H9 (cell line): ENCODE measurements around the gene DPEP2. TPM values are rescaled to one million over a fixed set of nuclear protein-coding genes. Genes with fewer than 3 reads are reported as not detected.

ENCODE experiments used
- DNase-seq: peaks from one replicate; pipeline ENCODE4 v3.0.0-alpha.2; 2017
- H2AFZ ChIP-seq: one replicate; pipeline ENCODE4 v1.6.1; 2013; ENCODE audit warnings: mild to moderate bottlenecking, low read length, control low read depth, moderate library complexity
- H2AK5ac ChIP-seq: 2 replicates; pipeline ENCODE4 v1.6.1; 2013; ENCODE audit warnings: low read length, control low read depth, mixed read lengths; ENCODE audit not compliant: insufficient read length
- H2BK120ac ChIP-seq: one replicate; pipeline ENCODE4 v1.6.1; 2013; ENCODE audit warnings: low read depth, mild to moderate bottlenecking, low read length, control low read depth, inconsistent platforms; ENCODE audit not compliant: poor library complexity, severe bottlenecking
- H2BK12ac ChIP-seq: 2 replicates; pipeline ENCODE4 v1.6.1; 2013; ENCODE audit warnings: low read length, control low read depth, mixed read lengths, low read depth; ENCODE audit not compliant: insufficient read length
- H2BK15ac ChIP-seq: 2 replicates; pipeline ENCODE4 v1.6.1; 2013; ENCODE audit warnings: low read depth, low read length, control low read depth
- H2BK20ac ChIP-seq: one replicate; pipeline ENCODE4 v1.6.1; 2013; ENCODE audit warnings: low read depth, mild to moderate bottlenecking, low read length, control low read depth, inconsistent platforms; ENCODE audit not compliant: poor library complexity, severe bottlenecking
- H2BK5ac ChIP-seq: 2 replicates; pipeline ENCODE4 v1.6.1; 2013; ENCODE audit warnings: low read length, control low read depth, mixed read lengths; ENCODE audit not compliant: insufficient read length
- H3K14ac ChIP-seq: 2 replicates; pipeline ENCODE4 v1.6.1; 2013; ENCODE audit warnings: low read length, control low read depth; ENCODE audit not compliant: insufficient read depth
- H3K18ac ChIP-seq: 2 replicates; pipeline ENCODE4 v1.6.1; 2013; ENCODE audit warnings: low read depth, mild to moderate bottlenecking, mixed read lengths, low read length, control low read depth; ENCODE audit not compliant: insufficient read length
- H3K23ac ChIP-seq: 2 replicates; pipeline ENCODE4 v1.6.1; 2013; ENCODE audit warnings: low read length, control low read depth, mixed read lengths, low read depth; ENCODE audit not compliant: insufficient read length
- H3K23me2 ChIP-seq: 2 replicates; pipeline ENCODE4 v1.6.1; 2013; ENCODE audit warnings: low read depth, mild to moderate bottlenecking, mixed read lengths, low read length, control low read depth; ENCODE audit not compliant: insufficient read length, poor library complexity, severe bottlenecking
- H3K27ac ChIP-seq: 2 replicates; pipeline ENCODE4 v1.5.1; 2013; ENCODE audit warnings: low read length, control low read depth, mixed read lengths, low read depth; ENCODE audit not compliant: insufficient read length
- H3K27me3 ChIP-seq: 2 replicates; pipeline ENCODE4 v1.6.1; 2013; ENCODE audit warnings: low read length, control low read depth, inconsistent platforms; ENCODE audit not compliant: insufficient read depth
- H3K4ac ChIP-seq: 2 replicates; pipeline ENCODE4 v1.6.1; 2013; ENCODE audit warnings: low read depth, mild to moderate bottlenecking, control low read depth, inconsistent platforms, low read length, moderate library complexity
- H3K4me1 ChIP-seq: 2 replicates; pipeline ENCODE4 v1.6.1; 2013; ENCODE audit warnings: low read length, control low read depth, inconsistent platforms; ENCODE audit not compliant: insufficient read depth
- H3K4me2 ChIP-seq: 2 replicates; pipeline ENCODE4 v1.6.1; 2013; ENCODE audit warnings: low read length, control low read depth, mixed read lengths; ENCODE audit not compliant: insufficient read length, insufficient read depth
- H3K56ac ChIP-seq: 2 replicates; pipeline ENCODE4 v1.6.1; 2013; ENCODE audit warnings: low read depth, mild to moderate bottlenecking, mixed read lengths, low read length, control low read depth; ENCODE audit not compliant: insufficient read length
- H3K79me1 ChIP-seq: 2 replicates; pipeline ENCODE4 v1.6.1; 2013; ENCODE audit warnings: low read depth, mild to moderate bottlenecking, moderate library complexity, low read length, control low read depth, inconsistent platforms; ENCODE audit not compliant: insufficient read depth, poor library complexity, severe bottlenecking
- H3K79me2 ChIP-seq: 2 replicates; pipeline ENCODE4 v1.6.1; 2013; ENCODE audit warnings: low read length, control low read depth, inconsistent platforms; ENCODE audit not compliant: insufficient read depth
- H3K9ac ChIP-seq: 2 replicates; pipeline ENCODE4 v1.6.1; 2013; ENCODE audit warnings: low read length, control low read depth, mixed read lengths; ENCODE audit not compliant: insufficient read length; ENCODE audit errors: extremely low read depth
- H3K9me3 ChIP-seq: one replicate; pipeline ENCODE4 v1.6.1; 2013; ENCODE audit warnings: low read depth, low read length, inconsistent platforms; ENCODE audit not compliant: control insufficient read depth
- H3T11ph ChIP-seq: one replicate; pipeline ENCODE4 v1.6.1; 2013; ENCODE audit warnings: mild to moderate bottlenecking, low read length, control low read depth, inconsistent platforms
- H4K20me1 ChIP-seq: one replicate; pipeline ENCODE4 v1.6.1; 2013; ENCODE audit not compliant: control insufficient read depth, insufficient read length, insufficient read depth
- H4K5ac ChIP-seq: 2 replicates; pipeline ENCODE4 v1.6.1; 2013; ENCODE audit warnings: low read depth, mild to moderate bottlenecking, mixed read lengths, low read length, control low read depth; ENCODE audit not compliant: insufficient read length
- H4K8ac ChIP-seq: replicated peaks from 2 replicates; pipeline ENCODE4 v1.6.1; 2013; ENCODE audit warnings: low read length, control low read depth, mixed read lengths, low read depth; ENCODE audit not compliant: insufficient read length
- H4K91ac ChIP-seq: 2 replicates; pipeline ENCODE4 v1.6.1; 2013; ENCODE audit warnings: low read depth, mild to moderate bottlenecking, moderate library complexity, mixed read lengths, low read length, control low read depth; ENCODE audit not compliant: insufficient read length
- H3K27ac Mint-ChIP-seq, 3 experiments: 2 replicates in 2 of 3; 3 replicates in 1 of 3; pipeline ENCODE4 v1.8.0; 2020 to 2021; ENCODE audit warnings: mixed read lengths in 3 of 3, mild to moderate bottlenecking in 1 of 3, moderate library complexity in 1 of 3
- H3K27me3 Mint-ChIP-seq: 2 replicates; pipeline ENCODE4 v1.8.0; 2021; ENCODE audit warnings: low read depth, mild to moderate bottlenecking, moderate library complexity, mixed read lengths
- H3K36me3 Mint-ChIP-seq, 3 experiments: 2 replicates in 2 of 3; 3 replicates in 1 of 3; pipeline ENCODE4 v1.8.0; 2020 to 2021; ENCODE audit warnings: low read depth in 3 of 3, mixed read lengths in 3 of 3; ENCODE audit not compliant: insufficient read depth in 1 of 3
- H3K4me1 Mint-ChIP-seq, 2 experiments: 2 replicates each; pipeline ENCODE4 v1.8.0; 2020; ENCODE audit warnings: mixed read lengths in 2 of 2
- H3K4me3 Mint-ChIP-seq, 2 experiments: 2 replicates in 1 of 2; 3 replicates in 1 of 2; pipeline ENCODE4 v1.8.0; 2020 to 2021; ENCODE audit warnings: mild to moderate bottlenecking in 2 of 2, mixed read lengths in 2 of 2, moderate library complexity in 1 of 2
- H3K9me3 Mint-ChIP-seq, 2 experiments: 2 replicates in 1 of 2; 3 replicates in 1 of 2; pipeline ENCODE4 v1.8.0; 2020; ENCODE audit warnings: mild to moderate bottlenecking in 2 of 2, mixed read lengths in 2 of 2, moderate library complexity in 1 of 2
- WGBS: extraction: QIAGEN DNeasy Blood & Tissue Kit; methylation state at CpG from one replicate; pipeline ENCODE4 v1.1.7; 2013; ENCODE audit warnings: missing lambda C conversion rate, low lambda C conversion rate, mixed read lengths; ENCODE audit not compliant: insufficient read length; ENCODE audit errors: extremely low coverage; 5-methylcytosine and 5-hydroxymethylcytosine counted together
- total RNA-seq: library from RNA; stranded (reverse); gene quantifications from 2 replicates; pipeline ENCODE4 v1.2.1, GENCODE V29; 2021
- TF ChIP-seq, protein P1 (sequence below): fragments of 200-600 bp; sonication (generic); conservative IDR thresholded peaks from 3 replicates; pipeline ENCODE4 v1.8.0; 2021; ENCODE audit warnings: antibody characterized with exemption, mild to moderate bottlenecking

The DPEP2 gene
- total RNA-seq, 1 experiment from 2014 or later = not detected

DNA sequence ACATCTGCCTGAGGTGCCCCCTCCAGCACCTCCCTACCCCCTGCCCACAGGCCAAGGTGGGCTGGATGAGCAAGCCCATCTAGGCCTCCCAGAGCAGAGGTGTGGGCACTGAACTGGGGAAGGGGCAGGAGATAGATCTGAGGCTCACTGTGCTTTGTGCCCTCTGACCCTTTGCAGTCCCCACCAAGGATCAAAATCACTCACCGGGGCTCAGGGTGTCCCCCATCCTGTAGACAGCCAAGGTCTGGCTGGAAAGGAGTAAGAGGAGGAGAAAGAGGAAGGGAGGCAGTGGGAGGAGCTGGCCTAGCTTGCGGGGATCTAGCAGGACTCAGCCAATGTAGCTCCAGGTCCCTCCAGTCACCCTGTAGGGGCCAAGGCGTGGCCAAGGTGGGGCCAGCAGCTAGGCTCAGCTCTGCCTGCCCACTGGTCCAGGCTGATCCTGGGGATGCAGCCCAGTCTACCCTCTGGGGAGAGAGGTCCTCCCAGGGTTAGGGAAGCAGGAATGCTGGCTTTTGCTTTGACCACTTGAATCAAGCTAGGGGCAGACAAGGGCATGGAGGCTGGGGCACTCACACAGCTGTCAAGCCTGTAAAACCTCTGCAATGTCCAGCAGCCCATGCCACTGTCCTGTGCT lies 32.6 kb downstream of the DPEP2 start:
- peak; percentile 88 for DNase-seq
- no peak overlapping the region for H2AFZ ChIP-seq
- H3K27me3 ChIP-seq = no peaks in the 10 kb centered on the region
- Mint-ChIP-seq H3K36me3 (peaks cover 2 to 29% (median 15%) of the 10 kb centered on the region in 3 experiments), H3K9me3 (no peaks in the 10 kb centered on the region; a peak in 1 of 5 replicates), H3K27ac (peak overlapping the region in 1 of 3 experiments; percentile 93; a peak in 3 of 7 replicates), H3K27me3 (peaks cover 2% of the 10 kb centered on the region), H3K4me3 (peak overlapping the region; percentile 93 to 95), H3K4me1 (peaks cover 37 to 42% of the 10 kb centered on the region in 2 experiments)
- no peak overlapping the region for H3K56ac ChIP-seq
- H3K23ac ChIP-seq = no peak overlapping the region
- H3K79me2 ChIP-seq = no peaks in the 10 kb centered on the region; the same call in 1 of the 2 replicates
- no peak overlapping the region for H3K27ac ChIP-seq
- H4K5ac ChIP-seq = no peak overlapping the region
- no peak overlapping the region for H2BK12ac ChIP-seq
- no peak overlapping the region for H2BK120ac ChIP-seq
- no peak overlapping the region for H3K4ac ChIP-seq
- no peak overlapping the region for H2BK20ac ChIP-seq
- no peak overlapping the region for H3K18ac ChIP-seq
- peaks cover 3% of the 10 kb centered on the region for H4K20me1 ChIP-seq
- H3K9me3 ChIP-seq = no peaks in the 10 kb centered on the region
- TF ChIP-seq, protein P1, sequence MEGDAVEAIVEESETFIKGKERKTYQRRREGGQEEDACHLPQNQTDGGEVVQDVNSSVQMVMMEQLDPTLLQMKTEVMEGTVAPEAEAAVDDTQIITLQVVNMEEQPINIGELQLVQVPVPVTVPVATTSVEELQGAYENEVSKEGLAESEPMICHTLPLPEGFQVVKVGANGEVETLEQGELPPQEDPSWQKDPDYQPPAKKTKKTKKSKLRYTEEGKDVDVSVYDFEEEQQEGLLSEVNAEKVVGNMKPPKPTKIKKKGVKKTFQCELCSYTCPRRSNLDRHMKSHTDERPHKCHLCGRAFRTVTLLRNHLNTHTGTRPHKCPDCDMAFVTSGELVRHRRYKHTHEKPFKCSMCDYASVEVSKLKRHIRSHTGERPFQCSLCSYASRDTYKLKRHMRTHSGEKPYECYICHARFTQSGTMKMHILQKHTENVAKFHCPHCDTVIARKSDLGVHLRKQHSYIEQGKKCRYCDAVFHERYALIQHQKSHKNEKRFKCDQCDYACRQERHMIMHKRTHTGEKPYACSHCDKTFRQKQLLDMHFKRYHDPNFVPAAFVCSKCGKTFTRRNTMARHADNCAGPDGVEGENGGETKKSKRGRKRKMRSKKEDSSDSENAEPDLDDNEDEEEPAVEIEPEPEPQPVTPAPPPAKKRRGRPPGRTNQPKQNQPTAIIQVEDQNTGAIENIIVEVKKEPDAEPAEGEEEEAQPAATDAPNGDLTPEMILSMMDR = no peak
- H3K4me1 ChIP-seq = peaks cover 5% of the 10 kb centered on the region; the same call in 1 of the 2 replicates
- H3K23me2 ChIP-seq = peaks cover 3% of the 10 kb centered on the region
- no peak overlapping the region for H2BK15ac ChIP-seq
- H4K8ac ChIP-seq = no peak overlapping the region
- H3K4me2 ChIP-seq = peak overlapping the region; percentile 66
- no peak overlapping the region for H3T11ph ChIP-seq
- H2BK5ac ChIP-seq = no peak overlapping the region
- no peak overlapping the region for H3K9ac ChIP-seq
- peaks cover 4% of the 10 kb centered on the region for H3K79me1 ChIP-seq
- no peak overlapping the region for H4K91ac ChIP-seq
- H3K14ac ChIP-seq = peak overlapping the region; percentile 51; the same call in 1 of the 2 replicates
- H2AK5ac ChIP-seq = no peak overlapping the region
- WGBS = no CpG with 5 or more reads among the region's 3 CpGs
